ENCODE measurements around the gene PUS10.
"Not testable (repeated sequence)": the region's sequence is repeated elsewhere in the genome, so short reads cannot be mapped to it uniquely, and the experiment has no call there.

Gene PUS10

GRCh38 chr2:60991644-60992043 is 26.4 kb downstream of the PUS10 start:
- Histone ChIP-seq H3K27me3 (replicated peaks; ENCODE audit: control insufficient read depth, insufficient read depth, low read length, poor library complexity, severe bottlenecking) (no peaks in the 10 kb centered on the region), H3K4me1 (ENCODE audit: control insufficient read depth, insufficient read depth, low read length, poor library complexity, severe bottlenecking) (no peaks in the 10 kb centered on the region), H3K9me3 (ENCODE audit: control insufficient read depth, low read length) (no peaks in the 10 kb centered on the region), H3K27ac (ENCODE audit: insufficient read depth, low read length, poor library complexity, severe bottlenecking) (no peak overlapping the region), H3K4me3 (ENCODE audit: insufficient read depth, low read depth, low read length, poor library complexity, severe bottlenecking) (no peak overlapping the region), H3K36me3 (ENCODE audit: control insufficient read depth, insufficient read depth, low read length) (no peaks in the 10 kb centered on the region)
- DNase-seq, result no peak

GRCh38 chr2:60989259-60989658 is 28.8 kb downstream of the PUS10 start:
- Histone ChIP-seq H3K27me3 (replicated peaks; ENCODE audit: control insufficient read depth, insufficient read depth, low read length, poor library complexity, severe bottlenecking) (no peaks in the 10 kb centered on the region), H3K4me3 (ENCODE audit: insufficient read depth, low read depth, low read length, poor library complexity, severe bottlenecking) (no peak overlapping the region), H3K27ac (ENCODE audit: insufficient read depth, low read length, poor library complexity, severe bottlenecking) (no peak overlapping the region), H3K4me1 (ENCODE audit: control insufficient read depth, insufficient read depth, low read length, poor library complexity, severe bottlenecking) (no peaks in the 10 kb centered on the region), H3K36me3 (ENCODE audit: control insufficient read depth, insufficient read depth, low read length) (no peaks in the 10 kb centered on the region), H3K9me3 (ENCODE audit: control insufficient read depth, low read length) (no peaks in the 10 kb centered on the region)
- DNase-seq, result no peak

GRCh38 chr2:60987656-60988055 is 30.4 kb downstream of the PUS10 start:
- not testable (repeated sequence) for H3K4me3 ChIP-seq (ENCODE audit: insufficient read depth, low read depth, low read length, poor library complexity, severe bottlenecking); H3K27ac ChIP-seq (ENCODE audit: insufficient read depth, low read length, poor library complexity, severe bottlenecking); H3K27me3 ChIP-seq (replicated peaks; ENCODE audit: control insufficient read depth, insufficient read depth, low read length, poor library complexity, severe bottlenecking); DNase-seq; H3K36me3 ChIP-seq (ENCODE audit: control insufficient read depth, insufficient read depth, low read length); H3K9me3 ChIP-seq (ENCODE audit: control insufficient read depth, low read length); H3K4me1 ChIP-seq (ENCODE audit: control insufficient read depth, insufficient read depth, low read length, poor library complexity, severe bottlenecking)

GRCh38 chr2:60987041-60987440 is 31.0 kb downstream of the PUS10 start:
- H3K4me1 ChIP-seq (ENCODE audit: control insufficient read depth, insufficient read depth, low read length, poor library complexity, severe bottlenecking), result no peaks in the 10 kb centered on the region
- H3K27me3 ChIP-seq (replicated peaks; ENCODE audit: control insufficient read depth, insufficient read depth, low read length, poor library complexity, severe bottlenecking), result no peaks in the 10 kb centered on the region
- no peaks in the 10 kb centered on the region for H3K9me3 ChIP-seq (ENCODE audit: control insufficient read depth, low read length)
- no peak overlapping the region for H3K4me3 ChIP-seq (ENCODE audit: insufficient read depth, low read depth, low read length, poor library complexity, severe bottlenecking)
- no peaks in the 10 kb centered on the region for H3K36me3 ChIP-seq (ENCODE audit: control insufficient read depth, insufficient read depth, low read length)
- no peak for DNase-seq
- no peak overlapping the region for H3K27ac ChIP-seq (ENCODE audit: insufficient read depth, low read length, poor library complexity, severe bottlenecking)

- DNase-seq, result no peak
Observed at GRCh38 chr2:60984720-60985119, 33.3 kb downstream of the PUS10 start.

GRCh38 chr2:60982066-60982465 is 36.0 kb downstream of the PUS10 start:
- H3K36me3 ChIP-seq (ENCODE audit: control insufficient read depth, insufficient read depth, low read length); H3K4me3 ChIP-seq (ENCODE audit: insufficient read depth, low read depth, low read length, poor library complexity, severe bottlenecking); H3K9me3 ChIP-seq (ENCODE audit: control insufficient read depth, low read length); H3K4me1 ChIP-seq (ENCODE audit: control insufficient read depth, insufficient read depth, low read length, poor library complexity, severe bottlenecking); H3K27me3 ChIP-seq (replicated peaks; ENCODE audit: control insufficient read depth, insufficient read depth, low read length, poor library complexity, severe bottlenecking); DNase-seq; H3K27ac ChIP-seq (ENCODE audit: insufficient read depth, low read length, poor library complexity, severe bottlenecking): not testable (repeated sequence)

More at GRCh38 chr2:60984720-60985119, 33.3 kb downstream of the PUS10 start:
- no peak overlapping the region for H3K27ac ChIP-seq (ENCODE audit: insufficient read depth, low read length, poor library complexity, severe bottlenecking)
- H3K9me3 ChIP-seq (ENCODE audit: control insufficient read depth, low read length), result no peaks in the 10 kb centered on the region
- no peaks in the 10 kb centered on the region for H3K36me3 ChIP-seq (ENCODE audit: control insufficient read depth, insufficient read depth, low read length)
- no peaks in the 10 kb centered on the region for H3K4me1 ChIP-seq (ENCODE audit: control insufficient read depth, insufficient read depth, low read length, poor library complexity, severe bottlenecking)
- H3K27me3 ChIP-seq (replicated peaks; ENCODE audit: control insufficient read depth, insufficient read depth, low read length, poor library complexity, severe bottlenecking), result no peaks in the 10 kb centered on the region
- H3K4me3 ChIP-seq (ENCODE audit: insufficient read depth, low read depth, low read length, poor library complexity, severe bottlenecking), result no peak overlapping the region

- Histone ChIP-seq H3K4me1 (ENCODE audit: control insufficient read depth, insufficient read depth, low read length, poor library complexity, severe bottlenecking) (no peaks in the 10 kb centered on the region), H3K27me3 (replicated peaks; ENCODE audit: control insufficient read depth, insufficient read depth, low read length, poor library complexity, severe bottlenecking) (no peaks in the 10 kb centered on the region), H3K4me3 (ENCODE audit: insufficient read depth, low read depth, low read length, poor library complexity, severe bottlenecking) (no peak overlapping the region), H3K9me3 (ENCODE audit: control insufficient read depth, low read length) (no peaks in the 10 kb centered on the region), H3K36me3 (ENCODE audit: control insufficient read depth, insufficient read depth, low read length) (no peaks in the 10 kb centered on the region), H3K27ac (ENCODE audit: insufficient read depth, low read length, poor library complexity, severe bottlenecking) (no peak overlapping the region)
- DNase-seq, result no peak
Observed at GRCh38 chr2:60980071-60980815, 37.8 kb downstream of the PUS10 start.

GRCh38 chr2:60979231-60979630 is 38.8 kb downstream of the PUS10 start:
- Histone ChIP-seq H3K4me3 (ENCODE audit: insufficient read depth, low read depth, low read length, poor library complexity, severe bottlenecking) (no peak overlapping the region), H3K9me3 (ENCODE audit: control insufficient read depth, low read length) (no peaks in the 10 kb centered on the region), H3K27me3 (replicated peaks; ENCODE audit: control insufficient read depth, insufficient read depth, low read length, poor library complexity, severe bottlenecking) (no peaks in the 10 kb centered on the region), H3K27ac (ENCODE audit: insufficient read depth, low read length, poor library complexity, severe bottlenecking) (no peak overlapping the region), H3K4me1 (ENCODE audit: control insufficient read depth, insufficient read depth, low read length, poor library complexity, severe bottlenecking) (no peaks in the 10 kb centered on the region), H3K36me3 (ENCODE audit: control insufficient read depth, insufficient read depth, low read length) (no peaks in the 10 kb centered on the region)
- DNase-seq, result no peak

GRCh38 chr2:60977562-60977895 is 40.5 kb downstream of the PUS10 start:
- no peak overlapping the region for H3K27ac ChIP-seq (ENCODE audit: insufficient read depth, low read length, poor library complexity, severe bottlenecking)
- H3K9me3 ChIP-seq (ENCODE audit: control insufficient read depth, low read length), result no peaks in the 10 kb centered on the region
- no peaks in the 10 kb centered on the region for H3K4me1 ChIP-seq (ENCODE audit: control insufficient read depth, insufficient read depth, low read length, poor library complexity, severe bottlenecking)
- H3K36me3 ChIP-seq (ENCODE audit: control insufficient read depth, insufficient read depth, low read length), result no peaks in the 10 kb centered on the region
- DNase-seq, result no peak
- no peak overlapping the region for H3K4me3 ChIP-seq (ENCODE audit: insufficient read depth, low read depth, low read length, poor library complexity, severe bottlenecking)
- H3K27me3 ChIP-seq (replicated peaks; ENCODE audit: control insufficient read depth, insufficient read depth, low read length, poor library complexity, severe bottlenecking), result no peaks in the 10 kb centered on the region

- Histone ChIP-seq H3K4me3 (ENCODE audit: insufficient read depth, low read depth, low read length, poor library complexity, severe bottlenecking) (no peak overlapping the region), H3K27ac (ENCODE audit: insufficient read depth, low read length, poor library complexity, severe bottlenecking) (no peak overlapping the region), H3K27me3 (replicated peaks; ENCODE audit: control insufficient read depth, insufficient read depth, low read length, poor library complexity, severe bottlenecking) (no peaks in the 10 kb centered on the region), H3K4me1 (ENCODE audit: control insufficient read depth, insufficient read depth, low read length, poor library complexity, severe bottlenecking) (no peaks in the 10 kb centered on the region), H3K36me3 (ENCODE audit: control insufficient read depth, insufficient read depth, low read length) (no peaks in the 10 kb centered on the region), H3K9me3 (ENCODE audit: control insufficient read depth, low read length) (no peaks in the 10 kb centered on the region)
- no peak for DNase-seq
Observed at GRCh38 chr2:60976875-60977561, 41.0 kb downstream of the PUS10 start.
